Stimulated activated naive B cell treated with anti-CD40 and anti-IgM and Interleukin-4, amounts not matched to agents 10 μg/mL and 1 μg/mL and 100 μg/mL, for 72 hours (primary cell): ENCODE data around the gene KRT7.

Experiments used
- ATAC-seq, 2 donors: fragments of 150-1000 bp; cut with Tn5 transposase; replicated peaks; 2 replicates each; pipeline ENCODE4 v1.10.0; 2021; ENCODE audit warnings: moderate library complexity in 1 of 2
- DNase-seq: peaks from one replicate; pipeline ENCODE4 v3.0.0; 2021
- H3K27ac Mint-ChIP-seq: one replicate; pipeline ENCODE4 v1.8.0; 2022; ENCODE audit warnings: mild to moderate bottlenecking, mixed read lengths
- H3K27me3 Mint-ChIP-seq, 2 donors: one replicate each; pipeline ENCODE4 v1.8.0; 2022; ENCODE audit warnings: mixed read lengths in 2 of 2
- H3K36me3 Mint-ChIP-seq, 2 donors: one replicate each; pipeline ENCODE4 v1.8.0; 2022; ENCODE audit warnings: mixed read lengths in 2 of 2, mild to moderate bottlenecking in 1 of 2
- H3K4me1 Mint-ChIP-seq, 2 donors: one replicate each; pipeline ENCODE4 v1.8.0; 2022; ENCODE audit warnings: mixed read lengths in 2 of 2, mild to moderate bottlenecking in 1 of 2
- H3K4me3 Mint-ChIP-seq, 2 donors: one replicate each; pipeline ENCODE4 v1.8.0; 2022; ENCODE audit warnings: mild to moderate bottlenecking in 2 of 2, mixed read lengths in 2 of 2, moderate library complexity in 1 of 2
- H3K9me3 Mint-ChIP-seq, 2 donors: one replicate each; pipeline ENCODE4 v1.8.0; 2022; ENCODE audit warnings: mixed read lengths in 2 of 2, mild to moderate bottlenecking in 1 of 2

Gene KRT7

GRCh38 chr12:52226446-52226845, 6.6 kb upstream of the KRT7 start:
- DNase-seq, result no peak
- ATAC-seq, result no peak
- H3K4me1 Mint-ChIP-seq, result no peaks in the 10 kb centered on the region
- no peaks in the 10 kb centered on the region for H3K36me3 Mint-ChIP-seq
- no peaks in the 10 kb centered on the region for H3K9me3 Mint-ChIP-seq
- no peak overlapping the region for H3K27ac Mint-ChIP-seq
- H3K4me3 Mint-ChIP-seq, result no peak overlapping the region
- H3K27me3 Mint-ChIP-seq, result peaks cover 33 to 44% of the 10 kb centered on the region in 2 donors

DNA sequence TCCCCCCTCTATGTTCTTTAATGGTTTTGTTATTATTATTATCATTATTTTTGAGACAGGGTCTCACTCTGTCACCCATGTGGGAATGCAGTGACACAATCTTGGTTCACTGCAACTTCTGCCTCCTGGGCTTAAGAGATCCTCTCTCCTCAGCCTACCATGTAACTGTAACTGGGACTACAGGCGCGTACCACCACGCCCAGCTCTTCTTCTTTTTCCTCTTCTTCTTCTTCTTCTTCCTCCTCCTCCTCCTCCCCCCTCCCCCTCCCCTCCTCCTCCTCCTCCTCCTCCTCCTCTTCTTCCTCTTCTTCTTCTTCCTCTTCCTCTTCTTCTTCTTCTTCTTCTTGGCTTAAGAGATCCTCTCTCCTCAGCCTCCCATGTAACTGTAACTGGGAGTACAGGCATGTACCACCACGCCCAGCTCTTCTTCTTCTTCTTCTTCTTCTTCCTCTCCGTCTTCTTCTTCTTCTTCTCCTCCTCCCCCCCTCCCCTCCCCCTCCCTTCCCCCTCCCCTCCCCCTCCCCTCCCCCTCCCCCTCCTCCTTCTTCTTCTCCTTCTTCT, 5.4 kb upstream of the KRT7 start:
- no peak overlapping the region for H3K27ac Mint-ChIP-seq
- H3K9me3 Mint-ChIP-seq, result no peaks in the 10 kb centered on the region
- no peak for DNase-seq
- ATAC-seq, result no peak
- H3K4me1 Mint-ChIP-seq, result no peaks in the 10 kb centered on the region
- no peak overlapping the region for H3K4me3 Mint-ChIP-seq
- no peaks in the 10 kb centered on the region for H3K36me3 Mint-ChIP-seq
- peaks cover 44 to 56% of the 10 kb centered on the region in 2 donors for H3K27me3 Mint-ChIP-seq

DNA sequence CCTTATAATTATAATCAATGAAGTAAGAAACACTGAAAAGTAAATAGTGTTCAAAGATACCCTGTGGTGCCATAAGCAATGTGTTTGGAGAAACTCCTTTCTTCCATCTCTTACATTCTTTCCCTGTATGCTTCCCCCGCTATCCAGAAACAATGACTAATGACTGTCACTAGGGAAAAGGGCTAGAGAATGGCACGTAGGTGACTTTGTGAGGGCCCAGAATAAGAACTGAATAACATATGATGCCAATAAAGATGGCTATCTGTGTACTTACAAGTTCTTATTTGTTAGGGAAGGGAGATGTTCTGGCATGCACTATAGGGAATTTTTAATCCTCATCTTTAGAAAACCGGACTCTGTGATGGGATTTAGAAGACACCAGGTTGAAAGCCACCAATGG, 4.7 kb upstream of the KRT7 start:
- H3K4me3 Mint-ChIP-seq, result no peak overlapping the region
- H3K9me3 Mint-ChIP-seq, result no peaks in the 10 kb centered on the region
- peaks cover 46 to 55% of the 10 kb centered on the region in 2 donors for H3K27me3 Mint-ChIP-seq
- H3K4me1 Mint-ChIP-seq, result no peaks in the 10 kb centered on the region
- H3K27ac Mint-ChIP-seq, result no peak overlapping the region
- DNase-seq, result no peak
- ATAC-seq, result no peak
- H3K36me3 Mint-ChIP-seq, result no peaks in the 10 kb centered on the region

DNA sequence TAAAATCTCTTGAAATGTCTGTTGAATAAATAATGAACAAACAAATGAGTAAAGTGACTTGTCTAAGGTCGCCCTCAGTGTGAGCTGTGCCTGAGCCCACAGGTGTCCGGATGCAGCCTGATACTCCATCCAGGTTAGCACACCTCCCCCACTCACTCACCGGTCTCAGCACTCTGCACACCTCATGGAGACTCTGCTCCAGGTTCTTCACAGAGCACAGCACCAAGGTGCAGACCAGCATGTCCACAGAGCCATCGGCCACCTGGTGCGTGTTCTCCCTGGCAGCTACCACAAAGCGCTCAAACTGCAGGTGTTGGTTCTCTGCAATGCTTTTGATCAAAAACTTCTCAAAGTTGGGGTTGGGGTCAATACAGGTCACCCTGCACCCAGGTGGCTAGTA, 4.1 kb upstream of the KRT7 start:
- no peak overlapping the region for H3K4me3 Mint-ChIP-seq
- ATAC-seq (no peak), DNase-seq (no peak)
- H3K36me3 Mint-ChIP-seq, result no peaks in the 10 kb centered on the region
- no peaks in the 10 kb centered on the region for H3K4me1 Mint-ChIP-seq
- peaks cover 48 to 55% of the 10 kb centered on the region in 2 donors for H3K27me3 Mint-ChIP-seq
- H3K27ac Mint-ChIP-seq, result no peak overlapping the region
- no peaks in the 10 kb centered on the region for H3K9me3 Mint-ChIP-seq

DNA sequence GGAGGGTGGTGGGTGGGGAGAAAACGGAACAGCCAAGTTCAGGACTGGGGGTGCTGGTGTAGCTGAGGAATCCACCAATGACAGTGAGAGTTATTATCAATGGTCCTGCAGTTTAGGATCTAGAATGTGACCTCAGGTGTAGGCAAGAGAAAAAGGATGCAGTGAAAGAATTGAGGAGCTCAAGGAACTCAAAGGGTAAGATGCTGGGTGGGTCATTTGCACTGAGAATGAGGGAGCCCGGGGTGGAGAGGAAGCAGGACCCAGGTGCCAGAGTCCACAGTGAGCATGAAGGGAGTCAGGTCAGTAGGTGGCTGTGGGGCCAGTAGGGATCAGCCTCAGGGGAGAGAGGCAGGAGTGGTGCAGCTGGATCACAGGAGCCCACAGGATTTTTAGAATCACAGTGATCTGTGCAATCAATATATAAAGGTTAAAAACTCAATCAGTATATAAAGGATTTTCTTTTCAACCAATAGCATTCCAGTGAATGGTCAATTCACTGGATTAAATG, 3.2 kb upstream of the KRT7 start:
- Mint-ChIP-seq H3K4me3 (no peak overlapping the region), H3K36me3 (no peaks in the 10 kb centered on the region), H3K27me3 (peaks cover 48 to 55% of the 10 kb centered on the region in 2 donors), H3K9me3 (no peaks in the 10 kb centered on the region), H3K27ac (no peak overlapping the region), H3K4me1 (no peaks in the 10 kb centered on the region)
- DNase-seq, result no peak
- no peak for ATAC-seq

DNA sequence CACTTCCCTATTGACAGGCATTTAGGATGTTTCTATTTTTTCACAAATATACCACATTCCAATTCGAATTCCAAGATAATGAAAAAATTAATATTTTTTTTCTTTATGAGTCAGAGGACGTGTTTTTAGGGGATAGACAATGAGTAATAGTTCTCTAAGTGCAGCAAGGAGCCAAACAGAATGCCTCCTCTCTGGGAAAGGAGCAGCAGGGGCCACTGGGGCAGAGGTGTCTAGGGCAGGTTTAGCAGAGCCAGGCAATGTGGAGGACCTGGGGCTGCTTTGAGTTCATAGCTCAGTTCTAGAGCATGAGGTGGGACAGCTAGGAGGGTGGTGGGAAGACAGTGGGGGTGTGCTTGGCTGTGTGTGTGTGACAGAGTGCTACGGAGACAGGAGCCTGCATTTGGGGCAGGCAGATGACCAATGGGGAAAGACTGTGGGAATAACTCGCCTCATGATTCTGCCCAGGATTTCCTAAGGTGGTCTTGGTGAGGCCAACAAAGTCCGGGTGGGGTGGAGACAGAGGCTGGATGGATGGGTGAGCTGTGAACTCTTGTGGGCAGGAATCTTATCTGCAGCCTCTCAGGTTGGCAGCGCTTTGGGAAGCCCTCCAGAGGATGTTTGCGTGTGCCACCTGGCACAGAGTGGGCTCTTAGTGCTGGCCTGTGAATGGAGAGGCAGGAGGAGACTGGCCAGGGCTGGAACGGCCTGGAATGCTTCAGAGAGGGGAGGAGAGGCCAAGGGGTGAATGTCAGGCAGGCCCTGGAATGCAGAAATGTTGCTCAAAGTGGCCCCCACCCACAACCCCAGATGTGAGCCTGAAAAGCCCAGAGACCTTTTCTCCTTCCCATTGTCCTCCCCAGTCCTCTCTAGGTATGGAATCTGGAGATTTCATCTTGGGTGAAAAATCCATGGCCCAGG, 2.4 kb upstream of the KRT7 start:
- no peaks in the 10 kb centered on the region for H3K4me1 Mint-ChIP-seq
- no peak for ATAC-seq
- peaks cover 52 to 59% of the 10 kb centered on the region in 2 donors for H3K27me3 Mint-ChIP-seq
- no peak for DNase-seq
- no peaks in the 10 kb centered on the region for H3K36me3 Mint-ChIP-seq
- no peaks in the 10 kb centered on the region for H3K9me3 Mint-ChIP-seq
- H3K4me3 Mint-ChIP-seq, result no peak overlapping the region
- no peak overlapping the region for H3K27ac Mint-ChIP-seq

DNA sequence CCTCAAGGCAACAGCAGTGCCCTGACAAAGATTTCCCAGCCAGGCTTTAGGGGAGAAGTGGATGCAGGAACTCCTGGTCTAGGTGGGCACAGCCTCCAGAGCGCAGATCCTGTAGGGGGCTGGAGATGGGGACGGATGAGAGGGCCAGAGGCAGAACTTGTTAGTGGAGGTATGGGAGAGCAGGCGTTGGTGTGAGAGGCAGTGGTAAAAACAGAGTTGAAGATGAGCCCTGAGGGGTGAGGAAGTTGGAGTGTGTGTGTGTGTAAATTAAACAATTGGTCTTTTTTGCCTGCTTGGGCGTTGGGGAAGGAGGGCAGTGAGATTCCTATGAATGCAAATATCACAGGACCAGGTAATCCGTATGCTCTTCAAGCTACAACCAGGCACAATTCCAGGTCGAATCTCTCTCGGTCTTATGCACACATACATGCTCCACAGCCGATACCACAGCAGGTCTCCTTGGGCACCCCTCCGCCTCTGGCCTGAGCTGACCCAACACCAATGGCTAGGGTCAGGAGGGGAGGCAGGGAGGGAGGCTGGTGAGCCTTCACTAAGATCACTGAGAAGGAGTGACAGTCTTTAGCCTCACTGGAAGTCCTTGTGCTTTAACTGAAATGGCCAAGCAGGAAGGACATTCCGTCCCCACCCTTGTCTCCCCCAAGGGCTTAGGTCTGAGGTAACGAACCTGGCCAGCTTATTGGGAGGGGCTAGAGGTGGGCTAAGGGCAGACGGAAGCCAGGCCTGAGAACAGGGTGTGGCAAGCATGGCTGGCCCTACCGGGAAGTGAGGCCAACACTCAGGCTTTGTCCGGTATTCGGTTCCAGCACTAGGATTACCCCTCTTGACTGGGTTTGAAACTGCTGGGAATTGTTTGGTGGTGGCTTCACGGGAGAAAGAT, 1.5 kb upstream of the KRT7 start:
- H3K27me3 Mint-ChIP-seq, result peaks cover 53 to 62% of the 10 kb centered on the region in 2 donors
- ATAC-seq (no peak), DNase-seq (no peak)
- no peak overlapping the region for H3K4me3 Mint-ChIP-seq
- no peaks in the 10 kb centered on the region for H3K9me3 Mint-ChIP-seq
- no peaks in the 10 kb centered on the region for H3K36me3 Mint-ChIP-seq
- no peak overlapping the region for H3K27ac Mint-ChIP-seq
- no peaks in the 10 kb centered on the region for H3K4me1 Mint-ChIP-seq

DNA sequence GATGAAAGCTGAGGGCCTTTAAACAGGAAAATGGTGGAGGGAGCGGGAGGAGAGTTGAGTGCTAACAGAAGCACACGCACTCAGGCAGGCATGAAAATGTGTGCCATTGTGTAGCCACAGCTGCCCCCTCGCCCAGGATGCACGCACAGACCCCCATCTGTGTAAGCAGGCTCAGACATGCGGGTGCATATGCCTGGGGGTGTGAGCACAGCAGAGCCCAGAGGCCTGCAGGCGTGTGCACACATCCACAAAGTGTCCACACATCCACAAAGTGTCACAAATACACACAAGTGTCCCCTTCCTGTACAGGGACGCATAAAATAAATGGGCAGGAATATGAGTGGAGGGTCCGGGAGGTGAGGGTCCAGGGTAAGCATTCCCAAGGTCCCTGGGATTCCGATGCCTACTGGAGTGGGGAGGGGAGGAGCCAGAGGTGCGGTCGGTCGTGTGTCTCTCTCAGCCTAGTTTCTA, 805 bp upstream of the KRT7 start:
- DNase-seq, result no peak
- H3K4me1 Mint-ChIP-seq, result no peaks in the 10 kb centered on the region

GRCh38 chr12:52233462-52234207, 592 bp downstream of the KRT7 start:
- Mint-ChIP-seq H3K4me1 (no peaks in the 10 kb centered on the region), H3K9me3 (no peaks in the 10 kb centered on the region), H3K27me3 (peaks cover 53 to 56% of the 10 kb centered on the region in 2 donors), H3K4me3 (no peak overlapping the region), H3K36me3 (no peaks in the 10 kb centered on the region), H3K27ac (no peak overlapping the region)
- ATAC-seq (no peak), DNase-seq (no peak)

More for the DNA sequence above, 805 bp upstream of the KRT7 start:
- ATAC-seq, result no peak
- H3K4me3 Mint-ChIP-seq, result no peak overlapping the region
- no peaks in the 10 kb centered on the region for H3K9me3 Mint-ChIP-seq
- no peaks in the 10 kb centered on the region for H3K36me3 Mint-ChIP-seq
- H3K27me3 Mint-ChIP-seq, result peaks cover 53 to 62% of the 10 kb centered on the region in 2 donors
- H3K27ac Mint-ChIP-seq, result no peak overlapping the region

- DNase-seq (no peak), ATAC-seq (no peak)
- H3K4me3 Mint-ChIP-seq, result no peak overlapping the region
- H3K9me3 Mint-ChIP-seq, result no peaks in the 10 kb centered on the region
- H3K27ac Mint-ChIP-seq, result no peak overlapping the region
- no peaks in the 10 kb centered on the region for H3K36me3 Mint-ChIP-seq
- peaks cover 48 to 58% of the 10 kb centered on the region in 2 donors for H3K27me3 Mint-ChIP-seq
- no peaks in the 10 kb centered on the region for H3K4me1 Mint-ChIP-seq
These were observed 1.3 kb downstream of the KRT7 start for GRCh38 chr12:52234223-52234810.

DNA sequence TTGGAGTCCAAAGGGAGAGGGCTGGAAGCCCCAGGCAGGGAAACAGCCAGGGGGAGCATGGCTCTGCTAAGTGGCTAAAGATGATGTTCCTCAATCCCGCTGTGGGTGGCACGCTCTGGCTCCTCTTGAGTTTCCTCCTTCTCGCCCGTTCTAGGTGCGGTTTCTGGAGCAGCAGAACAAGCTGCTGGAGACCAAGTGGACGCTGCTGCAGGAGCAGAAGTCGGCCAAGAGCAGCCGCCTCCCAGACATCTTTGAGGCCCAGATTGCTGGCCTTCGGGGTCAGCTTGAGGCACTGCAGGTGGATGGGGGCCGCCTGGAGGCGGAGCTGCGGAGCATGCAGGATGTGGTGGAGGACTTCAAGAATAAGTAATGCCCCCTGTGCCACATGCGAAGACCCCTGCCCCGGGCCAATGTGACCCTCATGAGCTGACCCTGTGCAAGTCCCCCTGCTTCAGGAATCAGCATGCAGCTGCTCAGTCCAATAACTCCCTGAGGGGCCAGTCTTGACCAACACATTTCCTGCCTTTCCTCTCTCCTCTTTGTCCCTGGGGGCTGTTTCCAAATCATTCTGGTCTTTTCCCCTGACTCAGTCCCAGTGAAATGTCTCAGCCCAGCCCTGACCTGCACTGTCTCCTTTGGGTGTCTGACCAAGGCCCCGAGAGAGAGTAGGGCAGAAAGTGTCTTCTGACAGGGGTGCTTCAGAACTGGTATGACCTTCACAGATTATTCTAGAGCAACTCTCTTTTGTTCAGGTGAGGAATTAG, 2.1 kb downstream of the KRT7 start:
- H3K9me3 Mint-ChIP-seq, result no peaks in the 10 kb centered on the region
- ATAC-seq (no peak), DNase-seq (no peak)
- peaks cover 41 to 55% of the 10 kb centered on the region in 2 donors for H3K27me3 Mint-ChIP-seq
- no peak overlapping the region for H3K27ac Mint-ChIP-seq
- no peak overlapping the region for H3K4me3 Mint-ChIP-seq
- no peaks in the 10 kb centered on the region for H3K36me3 Mint-ChIP-seq
- no peaks in the 10 kb centered on the region for H3K4me1 Mint-ChIP-seq

GRCh38 chr12:52235822-52236361, 2.8 kb downstream of the KRT7 start:
- peaks cover 36 to 49% of the 10 kb centered on the region in 2 donors for H3K27me3 Mint-ChIP-seq

More at GRCh38 chr12:52235822-52236361, 2.8 kb downstream of the KRT7 start:
- no peaks in the 10 kb centered on the region for H3K9me3 Mint-ChIP-seq
- H3K36me3 Mint-ChIP-seq, result no peaks in the 10 kb centered on the region
- H3K4me3 Mint-ChIP-seq, result no peak overlapping the region
- ATAC-seq, result no peak
- no peak for DNase-seq
- no peaks in the 10 kb centered on the region for H3K4me1 Mint-ChIP-seq
- H3K27ac Mint-ChIP-seq, result no peak overlapping the region
